Measurements from ENCODE around the gene CGN. TPM values are rescaled to one million over a fixed set of nuclear protein-coding genes. Genes with fewer than 3 reads are reported as not detected.

Gene CGN
- total RNA-seq, 2 experiments from 2014 or later, result 0.08 to 0.28 TPM

- ATAC-seq (ENCODE audit: poor library complexity) (no peak), DNase-seq (no peak)
- H3K4me3 ChIP-seq (ENCODE audit: low read length), result no peak overlapping the region
- no peak overlapping the region for H3K27ac Mint-ChIP-seq
- H3K27ac ChIP-seq (ENCODE audit: low read depth in 1 of 2, low read length in 2 of 2), result no peak overlapping the region
- H3K9me3 Mint-ChIP-seq, result no peaks in the 10 kb centered on the region
- ChIA-PET CTCF (interaction anchor here (1.0 kb wide), 1 partner anchor 27 kb away, joined by 3 read pairs; no protein-coding TSS in a partner anchor), POLR2A (no interaction called here)
- H3K9me3 ChIP-seq (ENCODE audit: control insufficient read depth in 1 of 2, insufficient read depth in 1 of 2, low read length in 2 of 2), result no peaks in the 10 kb centered on the region
- H3K27me3 ChIP-seq (ENCODE audit: control insufficient read depth in 1 of 2, insufficient read depth in 2 of 2, low read length in 2 of 2), result no peaks in the 10 kb centered on the region
- no peaks in the 10 kb centered on the region for H3K4me1 Mint-ChIP-seq (ENCODE audit: low read depth)
- H3K36me3 ChIP-seq (ENCODE audit: insufficient read depth, low read length), result no peaks in the 10 kb centered on the region
- intact Hi-C loops (cut with DNase I, micrococcal nuclease), result no loop called here
- no peaks in the 10 kb centered on the region for H3K27me3 Mint-ChIP-seq
- no peaks in the 10 kb centered on the region for H3K4me1 ChIP-seq (ENCODE audit: insufficient read depth, low read length)
- H3K4me3 Mint-ChIP-seq, result no peak overlapping the region
- peaks cover 2% of the 10 kb centered on the region for H3K36me3 Mint-ChIP-seq (ENCODE audit: low read depth)
- TF ChIP-seq CTCF (IDR thresholded peaks at IDR 0.05), result no peak
These were observed 67.8 kb downstream of the CGN start for GRCh38 chr1:151578941-151579340.

- Mint-ChIP-seq H3K36me3 (ENCODE audit: low read depth) (no peaks in the 10 kb centered on the region), H3K27ac (no peak overlapping the region)
- POLR2A ChIA-PET, result no interaction called here
These were observed 68.4 kb downstream of the CGN start for GRCh38 chr1:151579436-151580225.

GRCh38 chr1:151581451-151581850 is 70.3 kb downstream of the CGN start:
- Histone ChIP-seq H3K27ac (ENCODE audit: low read depth in 1 of 2, low read length in 2 of 2) (no peak overlapping the region), H3K9me3 (ENCODE audit: control insufficient read depth in 1 of 2, insufficient read depth in 1 of 2, low read length in 2 of 2) (no peaks in the 10 kb centered on the region), H3K4me1 (ENCODE audit: insufficient read depth, low read length) (no peaks in the 10 kb centered on the region), H3K4me3 (ENCODE audit: low read length) (no peak overlapping the region), H3K27me3 (ENCODE audit: control insufficient read depth in 1 of 2, insufficient read depth in 2 of 2, low read length in 2 of 2) (no peaks in the 10 kb centered on the region), H3K36me3 (ENCODE audit: insufficient read depth, low read length) (no peaks in the 10 kb centered on the region)
- ChIA-PET CTCF (no interaction called here), POLR2A (no interaction called here)
- ATAC-seq (ENCODE audit: poor library complexity) (no peak), DNase-seq (no peak)
- TF ChIP-seq CTCF (IDR thresholded peaks at IDR 0.05), result no peak
- H3K36me3 Mint-ChIP-seq (ENCODE audit: low read depth), result no peaks in the 10 kb centered on the region
- no peaks in the 10 kb centered on the region for H3K4me1 Mint-ChIP-seq (ENCODE audit: low read depth)
- no peak overlapping the region for H3K27ac Mint-ChIP-seq
- no peaks in the 10 kb centered on the region for H3K9me3 Mint-ChIP-seq
- intact Hi-C loops (cut with DNase I, micrococcal nuclease), result no loop called here
- H3K27me3 Mint-ChIP-seq, result no peaks in the 10 kb centered on the region
- H3K4me3 Mint-ChIP-seq, result no peak overlapping the region

More at GRCh38 chr1:151579436-151580225, 68.4 kb downstream of the CGN start:
- no peak for ATAC-seq (ENCODE audit: poor library complexity)
- Histone ChIP-seq H3K9me3 (ENCODE audit: control insufficient read depth in 1 of 2, insufficient read depth in 1 of 2, low read length in 2 of 2) (no peaks in the 10 kb centered on the region), H3K27ac (ENCODE audit: low read depth in 1 of 2, low read length in 2 of 2) (no peak overlapping the region), H3K27me3 (ENCODE audit: control insufficient read depth in 1 of 2, insufficient read depth in 2 of 2, low read length in 2 of 2) (no peaks in the 10 kb centered on the region), H3K4me3 (ENCODE audit: low read length) (no peak overlapping the region), H3K36me3 (ENCODE audit: insufficient read depth, low read length) (no peaks in the 10 kb centered on the region), H3K4me1 (ENCODE audit: insufficient read depth, low read length) (no peaks in the 10 kb centered on the region)
- intact Hi-C loops (cut with DNase I, micrococcal nuclease), result no loop called here
- no peak for DNase-seq
- Mint-ChIP-seq H3K4me3 (no peak overlapping the region), H3K9me3 (no peaks in the 10 kb centered on the region), H3K27me3 (no peaks in the 10 kb centered on the region), H3K4me1 (ENCODE audit: low read depth) (no peaks in the 10 kb centered on the region)
- CTCF ChIA-PET, result interaction anchor here (0.6 to 1.0 kb wide), 2 partner anchors 26 to 631 kb away, joined by 3 to 4 read pairs; no protein-coding TSS in a partner anchor
- TF ChIP-seq CTCF (IDR thresholded peaks at IDR 0.05), result no peak
